Caco-2 (cell line): ENCODE measurements around the gene HOXC12. TPM values are rescaled to one million over a fixed set of nuclear protein-coding genes. Genes with fewer than 3 reads are reported as not detected.

Source experiments
- BruUV-seq: library from RNA; stranded (reverse); fragments of 400-500 nt; replicated peaks from 2 replicates; lab custom pipeline; 2021; lab: Mats Ljungman, UMichigan
- CTCF ChIA-PET: fragments of 300-600 bp; sonication (Branson Sonifier 250); formaldehyde crosslinking; loops from one replicate; lab custom pipeline; 2022; ENCODE audit warnings: antibody characterized with exemption; lab: Charles Lee
- POLR2A ChIA-PET: fragments of 300-600 bp; sonication (Branson Sonifier 250); formaldehyde crosslinking; loops from one replicate; lab custom pipeline; 2022; ENCODE audit warnings: antibody characterized with exemption; lab: Charles Lee
- DNase-seq, 2 experiments: peaks; one replicate each; pipeline versions ENCODE4 v3.0.0 to v3.0.0-alpha.2; 2020 to 2022
- H3K27me3 ChIP-seq: replicated peaks from 2 replicates; pipeline ENCODE4 v1.6.0; 2011; ENCODE audit warnings: low read length; ENCODE audit not compliant: control insufficient read depth, insufficient read depth
- H3K36me3 ChIP-seq: 2 replicates; pipeline ENCODE4 v1.5.1; 2011; ENCODE audit warnings: low read length; ENCODE audit not compliant: control insufficient read depth, insufficient read depth
- H3K4me1 ChIP-seq: fragments of 250-450 bp; sonication (Bioruptor Pico); 2 replicates; pipeline ENCODE4 v1.5.1; 2020; ENCODE audit warnings: mild to moderate bottlenecking
- H3K4me3 ChIP-seq: 2 replicates; pipeline ENCODE4 v1.5.1; 2011; ENCODE audit warnings: low read depth, mild to moderate bottlenecking, control low read depth, low read length
- H3K9me3 ChIP-seq: fragments of 250-450 bp; sonication (Bioruptor Pico); 2 replicates; pipeline ENCODE4 v1.5.1; 2020; ENCODE audit warnings: mild to moderate bottlenecking, moderate library complexity
- H3K27ac Mint-ChIP-seq: one replicate; pipeline ENCODE4 v1.8.0; 2022; ENCODE audit warnings: mixed read lengths; ENCODE audit not compliant: unreplicated experiment
- H3K27me3 Mint-ChIP-seq: one replicate; pipeline ENCODE4 v1.8.0; 2022; ENCODE audit warnings: mixed read lengths; ENCODE audit not compliant: insufficient read depth, unreplicated experiment
- H3K36me3 Mint-ChIP-seq: one replicate; pipeline ENCODE4 v1.8.0; 2022; ENCODE audit warnings: mild to moderate bottlenecking, mixed read lengths; ENCODE audit not compliant: insufficient read depth, unreplicated experiment
- H3K4me1 Mint-ChIP-seq: one replicate; pipeline ENCODE4 v1.8.0; 2022; ENCODE audit warnings: low read depth, mixed read lengths; ENCODE audit not compliant: unreplicated experiment
- H3K4me3 Mint-ChIP-seq: one replicate; pipeline ENCODE4 v1.8.0; 2022; ENCODE audit warnings: mild to moderate bottlenecking, moderate library complexity, mixed read lengths; ENCODE audit not compliant: unreplicated experiment
- H3K9me3 Mint-ChIP-seq: one replicate; pipeline ENCODE4 v1.8.0; 2022; ENCODE audit warnings: mixed read lengths; ENCODE audit not compliant: unreplicated experiment
- CTCF ChIP-seq, 2 experiments: fragments of 200-600 bp in 1 of 2; IDR thresholded peaks; 1 replicate in 1 of 2; 2 replicates in 1 of 2; pipeline versions ENCODE4 v1.5.1 to v1.8.0; 2011 to 2022; ENCODE audit warnings: antibody characterized with exemption in 1 of 2, control low read depth in 1 of 2, inconsistent platforms in 1 of 2, low read depth in 1 of 2, low read length in 1 of 2, mild to moderate bottlenecking in 1 of 2, moderate library complexity in 1 of 2; ENCODE audit not compliant: insufficient read depth in 1 of 2, severe bottlenecking in 1 of 2, unreplicated experiment in 1 of 2
- intact Hi-C: fragments of 100-400 bp; cut with micrococcal nuclease; formaldehyde crosslinking; loops from one replicate; pipeline ENCODE4 v1.10.0; 2022; ENCODE audit not compliant: unreplicated experiment
- total RNA-seq: library from RNA; stranded (reverse); gene quantifications from 2 replicates; pipeline ENCODE4 v1.2.3, GENCODE V29; 2022

HOXC12 gene
- total RNA-seq, 1 experiment from 2014 or later, result 10.3 TPM

GRCh38 chr12:53932915-53933314 lies 21.8 kb upstream of the HOXC12 start:
- Mint-ChIP-seq H3K27me3 (peaks cover 13% of the 10 kb centered on the region), H3K27ac (no peak overlapping the region), H3K36me3 (no peaks in the 10 kb centered on the region), H3K9me3 (no peaks in the 10 kb centered on the region), H3K4me3 (no peak overlapping the region), H3K4me1 (peaks cover 15% of the 10 kb centered on the region)
- Histone ChIP-seq H3K36me3 (no peaks in the 10 kb centered on the region), H3K4me1 (peaks cover 12% of the 10 kb centered on the region), H3K9me3 (no peaks in the 10 kb centered on the region), H3K4me3 (no peak overlapping the region), H3K27me3 (no peaks in the 10 kb centered on the region; the same call in 1 of the 2 replicates)
- TF ChIP-seq CTCF (IDR thresholded peaks at IDR 0.05; ENCODE audit: insufficient read depth in 1 of 2, low read depth in 1 of 2, low read length in 1 of 2, severe bottlenecking in 1 of 2, unreplicated experiment in 1 of 2), result no peak
- no TSS peak for BruUV-seq
- intact Hi-C loops, result no loop called here
- no peak for DNase-seq
- POLR2A ChIA-PET, result no interaction called here
- CTCF ChIA-PET, result no interaction called here

- H3K4me3 Mint-ChIP-seq, result no peak overlapping the region
- H3K36me3 Mint-ChIP-seq, result peaks cover 7% of the 10 kb centered on the region
- ChIA-PET CTCF (interaction anchor here (0.7 kb wide), 1 partner anchor 252 kb away, joined by 4 read pairs; no protein-coding TSS in a partner anchor), POLR2A (interaction anchor here (0.6 kb wide), 1 partner anchor 16 kb away, joined by 5 read pairs; no protein-coding TSS in a partner anchor)
- H3K36me3 ChIP-seq, result no peaks in the 10 kb centered on the region
- BruUV-seq, result no TSS peak
- TF ChIP-seq CTCF (IDR thresholded peaks at IDR 0.05; ENCODE audit: insufficient read depth in 1 of 2, low read depth in 1 of 2, low read length in 1 of 2, severe bottlenecking in 1 of 2, unreplicated experiment in 1 of 2), result no peak
- no peak for DNase-seq
- H3K27me3 ChIP-seq, result no peaks in the 10 kb centered on the region; the same call in 1 of the 2 replicates
- intact Hi-C loops, result loop anchor here (5.0 kb wide), 2 partner anchors 143 to 168 kb away; no protein-coding TSS in a partner anchor
- H3K27me3 Mint-ChIP-seq, result no peaks in the 10 kb centered on the region
- peaks cover 18% of the 10 kb centered on the region for H3K4me1 Mint-ChIP-seq
- no peak overlapping the region for H3K27ac Mint-ChIP-seq
- no peaks in the 10 kb centered on the region for H3K9me3 Mint-ChIP-seq
- H3K4me1 ChIP-seq, result peaks cover 12% of the 10 kb centered on the region
- H3K4me3 ChIP-seq, result no peak overlapping the region
- no peaks in the 10 kb centered on the region for H3K9me3 ChIP-seq
These were observed 19.0 kb upstream of the HOXC12 start for GRCh38 chr12:53935383-53936341.

GRCh38 chr12:53937099-53937498 lies 17.6 kb upstream of the HOXC12 start:
- no peaks in the 10 kb centered on the region for H3K36me3 ChIP-seq
- H3K4me3 ChIP-seq, result no peak overlapping the region
- peaks cover 13% of the 10 kb centered on the region for H3K36me3 Mint-ChIP-seq
- no peak overlapping the region for H3K4me3 Mint-ChIP-seq
- no peaks in the 10 kb centered on the region for H3K27me3 Mint-ChIP-seq
- no TSS peak for BruUV-seq
- DNase-seq, result no peak
- peaks cover 12% of the 10 kb centered on the region for H3K4me1 ChIP-seq
- intact Hi-C loops, result loop anchor here (5.0 kb wide), 2 partner anchors 145 to 170 kb away; no protein-coding TSS in a partner anchor
- no peaks in the 10 kb centered on the region for H3K9me3 Mint-ChIP-seq
- TF ChIP-seq CTCF (IDR thresholded peaks at IDR 0.05; ENCODE audit: insufficient read depth in 1 of 2, low read depth in 1 of 2, low read length in 1 of 2, severe bottlenecking in 1 of 2, unreplicated experiment in 1 of 2), result no peak
- ChIA-PET POLR2A (no interaction called here), CTCF (interaction anchor here (1.8 kb wide), 1 partner anchor 14 kb away, joined by 3 read pairs; no protein-coding TSS in a partner anchor)
- peaks cover 25% of the 10 kb centered on the region for H3K4me1 Mint-ChIP-seq
- no peaks in the 10 kb centered on the region; the same call in 1 of the 2 replicates for H3K27me3 ChIP-seq
- H3K27ac Mint-ChIP-seq, result no peak overlapping the region
- no peaks in the 10 kb centered on the region for H3K9me3 ChIP-seq
